ENCODE results near the gene WAS.
"Not testable (repeated sequence)": the region's sequence is repeated elsewhere in the genome, so short reads cannot be mapped to it uniquely, and the experiment has no call there.

Gene WAS

DNA sequence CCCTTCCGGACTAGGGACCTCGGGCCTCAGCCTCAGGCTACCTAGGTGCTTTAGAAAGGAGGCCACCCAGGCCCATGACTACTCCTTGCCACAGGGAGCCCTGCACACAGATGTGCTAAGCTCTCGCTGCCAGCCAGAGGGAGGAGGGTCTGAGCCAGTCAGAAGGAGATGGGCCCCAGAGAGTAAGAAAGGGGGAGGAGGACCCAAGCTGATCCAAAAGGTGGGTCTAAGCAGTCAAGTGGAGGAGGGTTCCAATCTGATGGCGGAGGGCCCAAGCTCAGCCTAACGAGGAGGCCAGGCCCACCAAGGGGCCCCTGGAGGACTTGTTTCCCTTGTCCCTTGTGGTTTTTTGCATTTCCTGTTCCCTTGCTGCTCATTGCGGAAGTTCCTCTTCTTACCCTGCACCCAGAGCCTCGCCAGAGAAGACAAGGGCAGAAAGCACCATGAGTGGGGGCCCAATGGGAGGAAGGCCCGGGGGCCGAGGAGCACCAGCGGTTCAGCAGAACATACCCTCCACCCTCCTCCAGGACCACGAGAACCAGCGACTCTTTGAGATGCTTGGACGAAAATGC, at the start of gene WAS:
Gene WAS (plus strand): TSS at position 389 of the 572 bp plus-strand sequence. CDS start 55 bp downstream, at position 444.
- TF ChIP-seq, protein P1, sequence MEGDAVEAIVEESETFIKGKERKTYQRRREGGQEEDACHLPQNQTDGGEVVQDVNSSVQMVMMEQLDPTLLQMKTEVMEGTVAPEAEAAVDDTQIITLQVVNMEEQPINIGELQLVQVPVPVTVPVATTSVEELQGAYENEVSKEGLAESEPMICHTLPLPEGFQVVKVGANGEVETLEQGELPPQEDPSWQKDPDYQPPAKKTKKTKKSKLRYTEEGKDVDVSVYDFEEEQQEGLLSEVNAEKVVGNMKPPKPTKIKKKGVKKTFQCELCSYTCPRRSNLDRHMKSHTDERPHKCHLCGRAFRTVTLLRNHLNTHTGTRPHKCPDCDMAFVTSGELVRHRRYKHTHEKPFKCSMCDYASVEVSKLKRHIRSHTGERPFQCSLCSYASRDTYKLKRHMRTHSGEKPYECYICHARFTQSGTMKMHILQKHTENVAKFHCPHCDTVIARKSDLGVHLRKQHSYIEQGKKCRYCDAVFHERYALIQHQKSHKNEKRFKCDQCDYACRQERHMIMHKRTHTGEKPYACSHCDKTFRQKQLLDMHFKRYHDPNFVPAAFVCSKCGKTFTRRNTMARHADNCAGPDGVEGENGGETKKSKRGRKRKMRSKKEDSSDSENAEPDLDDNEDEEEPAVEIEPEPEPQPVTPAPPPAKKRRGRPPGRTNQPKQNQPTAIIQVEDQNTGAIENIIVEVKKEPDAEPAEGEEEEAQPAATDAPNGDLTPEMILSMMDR (IDR thresholded peaks at IDR 0.05; ENCODE audit: control insufficient read depth, insufficient read depth, low read depth, low read length, missing control alignments), result no peak
- H3K4me3 ChIP-seq (ENCODE audit: control insufficient read depth, low read depth, low read length), result no peak within 1 kb of the TSS
- no peak for DNase-seq (ENCODE audit: low read depth)

DNA sequence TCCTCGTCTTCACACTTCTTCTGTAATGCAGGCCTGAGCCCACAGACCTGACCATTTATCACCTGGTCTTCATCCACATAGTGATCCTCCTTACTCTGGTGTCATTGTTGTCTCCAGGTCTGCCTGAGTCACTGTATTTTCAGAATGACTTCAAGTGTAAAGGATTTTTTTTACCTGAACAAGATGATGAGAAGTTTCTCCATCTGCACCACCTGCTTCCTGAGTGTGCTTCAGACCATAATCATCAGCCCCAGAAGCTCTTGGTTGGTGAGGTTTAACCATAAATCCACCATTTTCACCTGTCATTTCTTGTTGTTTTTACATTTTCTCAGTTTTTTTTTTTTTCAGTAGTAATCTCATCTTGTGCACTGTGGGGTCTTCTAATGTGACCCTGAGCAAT, 47.3 kb upstream of the WAS start:
- no peak overlapping the region for H3K4me3 ChIP-seq (ENCODE audit: control insufficient read depth, low read depth, low read length)
- TF ChIP-seq, protein P1 (IDR thresholded peaks at IDR 0.05; ENCODE audit: control insufficient read depth, insufficient read depth, low read depth, low read length, missing control alignments), result no peak
- DNase-seq (ENCODE audit: low read depth), result no peak

DNA sequence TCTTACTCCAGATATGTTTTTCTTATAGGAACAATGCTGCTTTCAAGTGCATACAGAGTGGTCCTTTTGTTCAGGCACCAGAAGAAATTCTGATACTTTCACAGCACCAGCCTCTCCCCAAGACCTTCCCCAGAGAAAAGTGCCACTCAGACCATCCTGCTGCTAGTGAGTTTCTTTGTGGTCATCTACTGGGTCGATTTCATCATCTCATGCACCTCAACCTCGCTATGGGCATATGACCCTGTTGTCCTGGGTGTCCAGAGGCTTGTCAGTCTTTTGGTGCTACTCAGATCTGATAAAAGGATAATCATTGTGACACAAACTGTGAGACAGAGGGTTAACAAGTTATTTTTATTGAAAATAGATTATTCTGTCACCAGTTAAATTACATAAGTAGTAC, 46.8 kb upstream of the WAS start:
- DNase-seq (ENCODE audit: low read depth), result no peak
- TF ChIP-seq, protein P1 (IDR thresholded peaks at IDR 0.05; ENCODE audit: control insufficient read depth, insufficient read depth, low read depth, low read length, missing control alignments), result no peak
- H3K4me3 ChIP-seq (ENCODE audit: control insufficient read depth, low read depth, low read length), result no peak overlapping the region

DNA sequence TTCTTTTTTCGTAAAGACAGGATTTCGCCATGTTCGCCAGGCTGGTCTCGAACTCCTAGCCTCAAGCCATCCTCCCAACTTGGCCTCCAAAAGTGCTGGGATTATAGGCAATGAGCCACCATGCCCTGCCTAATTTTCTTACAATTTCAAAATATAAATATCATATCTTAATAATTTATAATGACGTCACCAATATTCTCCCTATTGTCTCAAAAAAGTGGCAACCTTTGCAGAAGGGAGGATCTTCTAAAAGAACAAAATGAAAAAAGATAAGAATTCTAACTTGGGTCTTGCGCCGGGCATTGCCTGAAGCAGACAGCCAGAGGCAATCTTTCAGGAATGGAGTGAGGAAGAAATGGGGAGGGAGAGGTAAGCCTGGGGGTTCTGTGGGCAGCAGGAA, 37.9 kb upstream of the WAS start:
- TF ChIP-seq, protein P1 (IDR thresholded peaks at IDR 0.05; ENCODE audit: control insufficient read depth, insufficient read depth, low read depth, low read length, missing control alignments), result no peak
- H3K4me3 ChIP-seq (ENCODE audit: control insufficient read depth, low read depth, low read length), result no peak overlapping the region
- DNase-seq (ENCODE audit: low read depth), result no peak

DNA sequence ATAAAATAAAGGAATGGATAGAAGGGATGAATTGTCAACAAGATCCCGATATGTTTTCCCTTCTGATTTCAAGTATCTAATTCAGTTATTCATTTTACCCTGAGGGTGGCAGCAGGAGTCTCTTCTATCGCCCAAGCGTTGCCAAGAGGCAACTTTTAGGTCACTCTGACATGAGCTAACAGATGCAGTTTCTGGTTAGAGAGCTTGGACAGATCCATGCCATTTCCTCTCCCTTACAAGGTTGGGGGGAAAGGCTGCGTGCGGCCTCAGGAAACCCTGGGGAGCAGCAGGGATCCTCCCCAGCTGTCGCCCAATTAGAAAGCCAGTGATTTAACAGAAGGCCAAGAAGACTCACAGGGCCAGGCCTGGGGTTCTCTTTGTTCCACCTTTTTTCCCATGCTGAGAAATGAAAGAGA, 35.3 kb upstream of the WAS start:
- peak; percentile 17 for DNase-seq (ENCODE audit: low read depth)
- H3K4me3 ChIP-seq (ENCODE audit: control insufficient read depth, low read depth, low read length), result no peak overlapping the region
- TF ChIP-seq, protein P1 (IDR thresholded peaks at IDR 0.05; ENCODE audit: control insufficient read depth, insufficient read depth, low read depth, low read length, missing control alignments), result no peak

DNA sequence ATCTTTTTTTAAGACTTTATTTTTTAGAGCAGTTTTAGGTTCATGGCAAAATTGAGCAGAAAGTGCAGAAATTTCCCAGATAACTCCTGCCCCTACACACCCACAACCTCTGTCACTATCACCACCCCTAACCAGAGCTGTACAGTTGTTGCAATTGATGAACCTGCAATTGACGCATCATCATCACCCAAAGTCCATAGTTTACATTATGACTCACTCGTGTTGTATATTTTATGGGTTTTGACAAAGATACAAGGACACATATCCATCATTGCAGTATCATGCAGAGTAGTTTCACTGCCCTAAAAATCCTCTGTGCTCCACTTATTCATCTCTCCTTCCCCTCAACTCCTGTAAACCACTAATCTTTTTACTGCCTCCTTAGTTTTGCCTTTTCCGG, 34.5 kb upstream of the WAS start:
- TF ChIP-seq, protein P1 (IDR thresholded peaks at IDR 0.05; ENCODE audit: control insufficient read depth, insufficient read depth, low read depth, low read length, missing control alignments), result no peak
- no peak overlapping the region for H3K4me3 ChIP-seq (ENCODE audit: control insufficient read depth, low read depth, low read length)
- DNase-seq (ENCODE audit: low read depth), result no peak

DNA sequence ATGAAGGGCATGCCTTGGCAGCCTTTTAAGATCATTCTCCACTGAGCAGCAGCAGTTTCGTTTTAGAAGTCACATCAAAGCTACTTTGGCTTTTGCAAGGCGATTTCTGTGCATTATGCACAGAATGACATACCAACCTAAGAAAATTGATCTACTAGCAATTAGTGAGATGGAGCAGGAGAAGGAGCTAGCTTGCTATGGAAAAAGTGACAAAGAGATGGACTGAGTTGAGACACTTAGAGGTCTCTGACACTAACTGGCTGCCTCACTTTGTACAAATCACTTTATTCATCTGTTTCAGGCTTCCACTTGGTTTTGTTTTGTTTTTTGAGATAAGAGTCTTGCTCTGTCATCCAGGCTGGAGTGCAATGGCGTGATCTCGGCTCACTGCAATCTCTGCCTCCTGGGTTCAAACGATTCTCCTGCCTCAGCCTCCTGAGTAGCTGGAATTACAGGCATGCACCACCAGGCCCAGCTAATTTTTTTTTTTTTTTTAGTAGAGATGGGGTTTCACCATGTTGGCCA, 31.5 kb upstream of the WAS start:
- DNase-seq (ENCODE audit: low read depth); H3K4me3 ChIP-seq (ENCODE audit: control insufficient read depth, low read depth, low read length): not testable (repeated sequence)

DNA sequence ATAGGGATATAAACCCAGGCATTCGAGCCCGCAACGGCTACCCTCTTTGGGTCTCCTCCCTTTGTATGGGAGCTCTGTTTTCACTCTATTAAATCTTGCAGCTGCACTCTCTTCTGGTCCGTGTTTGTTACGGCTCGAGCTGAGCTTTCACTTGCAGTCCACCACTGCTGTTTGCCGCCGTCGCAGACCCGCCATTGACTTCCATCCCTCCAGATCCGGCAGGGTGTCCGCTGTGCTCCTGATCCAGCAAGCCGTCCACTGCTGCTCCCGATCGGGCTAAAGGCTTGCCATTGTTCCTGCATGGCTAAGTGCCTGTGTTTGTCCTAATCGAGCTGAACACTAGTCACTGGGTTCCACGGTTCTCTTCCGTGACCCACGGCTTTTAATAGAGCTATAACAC, 28.9 kb upstream of the WAS start:
- DNase-seq (ENCODE audit: low read depth); H3K4me3 ChIP-seq (ENCODE audit: control insufficient read depth, low read depth, low read length): not testable (repeated sequence)

DNA sequence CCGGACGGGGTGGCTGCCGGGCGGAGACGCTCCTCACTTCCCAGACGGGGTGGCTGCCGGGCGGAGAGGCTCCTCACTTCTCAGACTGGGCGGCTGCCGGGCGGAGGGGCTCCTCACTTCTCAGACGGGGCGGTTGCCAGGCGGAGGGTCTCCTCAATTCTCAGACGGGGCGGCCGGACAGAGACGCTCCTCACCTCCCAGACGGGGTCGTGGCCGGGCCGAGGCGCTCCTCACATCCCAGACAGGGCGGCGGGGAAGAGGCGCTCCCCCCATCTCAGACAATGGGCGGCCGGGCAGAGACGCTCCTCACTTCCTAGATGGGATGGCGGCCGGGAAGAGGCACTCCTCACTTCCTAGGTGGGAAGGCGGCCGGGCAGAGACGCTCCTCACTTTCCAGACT, 23.9 kb upstream of the WAS start:
- not testable (repeated sequence) for H3K4me3 ChIP-seq (ENCODE audit: control insufficient read depth, low read depth, low read length); DNase-seq (ENCODE audit: low read depth)

Measured in AG09309 (cell line).